OCI-LY7 (cell line): ENCODE data around the gene SLC5A10. TPM values are rescaled to one million over a fixed set of nuclear protein-coding genes. Genes with fewer than 3 reads are reported as not detected.
A peak's percentile ranks its signal among the peaks of the same experiment; 100 is the strongest.
"Not testable (repeated sequence)": the region's sequence is repeated elsewhere in the genome, so short reads cannot be mapped to it uniquely, and the experiment has no call there.

ENCODE experiments used
- BruUV-seq: library from RNA; stranded (reverse); fragments of 400-500 nt; replicated peaks from 2 replicates; lab custom pipeline; 2021; lab: Mats Ljungman, UMichigan
- CTCF ChIA-PET: fragments of 300-600 bp; sonication (Branson Sonifier 250); formaldehyde crosslinking; loops from one replicate; lab custom pipeline; 2022; ENCODE audit warnings: antibody characterized with exemption; ENCODE audit not compliant: unreplicated experiment; lab: Charles Lee
- POLR2A ChIA-PET: fragments of 300-600 bp; sonication (Branson Sonifier 250); formaldehyde crosslinking; loops from one replicate; lab custom pipeline; 2022; ENCODE audit warnings: antibody characterized with exemption; lab: Charles Lee
- DNase-seq: peaks from one replicate; pipeline ENCODE4 v3.0.0-alpha.2; 2015; ENCODE audit warnings: low spot score
- H2AFZ ChIP-seq: fragments of 200-600 bp; sonication (generic), shearing (Covaris generic); 2 replicates; pipeline ENCODE4 v1.6.1; 2014; ENCODE audit warnings: mild to moderate bottlenecking, antibody characterized with exemption, low read length, moderate library complexity
- H3K27ac ChIP-seq: fragments of 200-600 bp; sonication (generic); 2 replicates; pipeline ENCODE4 v1.5.1; 2014; ENCODE audit warnings: mixed run types, low read depth, mild to moderate bottlenecking, moderate library complexity, low read length, inconsistent platforms; ENCODE audit not compliant: poor library complexity, severe bottlenecking
- H3K36me3 ChIP-seq: fragments of 200-600 bp; sonication (generic); 2 replicates; pipeline ENCODE4 v1.6.1; 2014; ENCODE audit warnings: mild to moderate bottlenecking, antibody characterized with exemption, low read length, moderate library complexity, mixed read lengths; ENCODE audit not compliant: insufficient read depth
- H3K4me1 ChIP-seq: fragments of 200-600 bp; sonication (generic); 2 replicates; pipeline ENCODE4 v1.5.1; 2014; ENCODE audit warnings: mild to moderate bottlenecking, low read length; ENCODE audit not compliant: insufficient read depth, poor library complexity, severe bottlenecking
- H3K4me2 ChIP-seq: fragments of 200-600 bp; sonication (generic); 2 replicates; pipeline ENCODE4 v1.6.1; 2014; ENCODE audit warnings: mild to moderate bottlenecking, low read length
- H3K4me3 ChIP-seq: fragments of 200-600 bp; sonication (generic); 2 replicates; pipeline ENCODE4 v1.5.1; 2014; ENCODE audit warnings: mild to moderate bottlenecking, low read depth, low read length; ENCODE audit not compliant: poor library complexity, severe bottlenecking
- H3K79me2 ChIP-seq: fragments of 200-600 bp; sonication (generic); 2 replicates; pipeline ENCODE4 v1.6.1; 2016; ENCODE audit warnings: low read depth, mild to moderate bottlenecking, low read length, moderate library complexity, mixed read lengths; ENCODE audit not compliant: insufficient read depth
- H3K9me2 ChIP-seq: fragments of 200-600 bp; sonication (generic); 2 replicates; pipeline ENCODE4 v1.6.1; 2016; ENCODE audit warnings: mild to moderate bottlenecking, low read length, mixed read lengths; ENCODE audit not compliant: insufficient read depth
- H3K9me3 ChIP-seq: fragments of 200-600 bp; sonication (generic); 2 replicates; pipeline ENCODE4 v1.6.1; 2014; ENCODE audit warnings: mild to moderate bottlenecking, mixed run types, low read length, mixed read lengths
- H4K20me1 ChIP-seq: fragments of 200-600 bp; sonication (generic); 2 replicates; pipeline ENCODE4 v1.6.1; 2014; ENCODE audit warnings: mild to moderate bottlenecking, antibody characterized with exemption, low read length, moderate library complexity, mixed read lengths; ENCODE audit not compliant: insufficient read depth
- CTCF ChIP-seq: fragments of 200-600 bp; sonication (generic); conservative IDR thresholded peaks from 2 replicates; pipeline ENCODE4 v1.5.1; 2014; ENCODE audit warnings: mild to moderate bottlenecking, antibody characterized with exemption, low read length, moderate library complexity, mixed read lengths
- EZH2phosphoT487 ChIP-seq: fragments of 200-600 bp; sonication (generic); IDR thresholded peaks from 2 replicates; pipeline ENCODE4 v1.6.1; 2018; ENCODE audit warnings: low read depth, borderline replicate concordance, mild to moderate bottlenecking, mixed run types, antibody characterized with exemption, low read length, moderate library complexity, mixed read lengths
- intact Hi-C: fragments of 100-400 bp; cut with micrococcal nuclease; formaldehyde crosslinking; loops from one replicate; pipeline ENCODE4 v1.10.0; 2022; ENCODE audit not compliant: unreplicated experiment
- total RNA-seq, 2 experiments: library from RNA; depleted of rRNA in 1 of 2; stranded (reverse); fragments of >200 nt in 1 of 2; shearing (Covaris generic) in 1 of 2; gene quantifications; 2 replicates each; pipeline ENCODE4 v1.2.3, GENCODE V29; 2014 to 2022

The SLC5A10 gene
- total RNA-seq, 2 experiments from 2014 or later, result not detected

GRCh38 chr17:19019041-19019941 lies 67.3 kb downstream of the SLC5A10 start:
- Histone ChIP-seq H3K79me2 (no peaks in the 10 kb centered on the region), H3K4me1 (peaks cover 29% of the 10 kb centered on the region), H3K4me2 (no peak overlapping the region), H4K20me1 (no peaks in the 10 kb centered on the region), H3K4me3 (no peak overlapping the region), H3K9me2 (no peaks in the 10 kb centered on the region), H3K9me3 (no peaks in the 10 kb centered on the region), H3K36me3 (peaks cover 53% of the 10 kb centered on the region), H2AFZ (no peak overlapping the region), H3K27ac (peak overlapping the region; percentile 19)
- intact Hi-C loops, result no loop called here
- POLR2A ChIA-PET, result interaction anchor here (0.5 kb wide), 1 partner anchor 20 kb away, joined by 4 read pairs; no protein-coding TSS in a partner anchor
- no TSS peak for BruUV-seq
- CTCF ChIA-PET, result no interaction called here
- TF ChIP-seq EZH2phosphoT487 (no peak), CTCF (peak; percentile 39; the same call in 1 of the 2 replicates)
- DNase-seq, result peak; percentile 61

- ChIA-PET POLR2A (no interaction called here), CTCF (no interaction called here)
- Histone ChIP-seq H2AFZ (no peak overlapping the region), H4K20me1 (0 out of 2 replicates have a peak, but pooled peaks cover 3% of the 10 kb centered on the region), H3K4me1 (peaks cover 32% of the 10 kb centered on the region), H3K9me2 (no peaks in the 10 kb centered on the region), H3K36me3 (peaks cover 60% of the 10 kb centered on the region), H3K79me2 (no peaks in the 10 kb centered on the region), H3K4me2 (no peak overlapping the region), H3K27ac (peak overlapping the region; percentile 12), H3K4me3 (no peak overlapping the region), H3K9me3 (no peaks in the 10 kb centered on the region)
- no peak for DNase-seq
- TF ChIP-seq CTCF, result no peak
- TF ChIP-seq EZH2phosphoT487, result no peak
- BruUV-seq, result no TSS peak
- intact Hi-C loops, result no loop called here
These were observed 68.1 kb downstream of the SLC5A10 start for GRCh38 chr17:19020016-19020415.

GRCh38 chr17:19021011-19021621 lies 69.2 kb downstream of the SLC5A10 start:
- H3K4me3 ChIP-seq, intact Hi-C loops, H2AFZ ChIP-seq, H4K20me1 ChIP-seq, H3K27ac ChIP-seq, POLR2A ChIA-PET, DNase-seq, CTCF ChIA-PET, H3K9me2 ChIP-seq, H3K79me2 ChIP-seq, H3K9me3 ChIP-seq, H3K4me2 ChIP-seq: not testable (repeated sequence)
- BruUV-seq, result TSS peak; percentile 54
- Histone ChIP-seq H3K4me1 (peaks cover 32% of the 10 kb centered on the region), H3K36me3 (peaks cover 60% of the 10 kb centered on the region)
